GM21526 (cell line): ENCODE measurements around the gene LASP1NB.

ENCODE experiments used
- ATAC-seq: cut with Tn5 transposase; IDR thresholded peaks from one replicate; pipeline ENCODE4 v1.9.1; 2021; ENCODE audit warnings: moderate library complexity; ENCODE audit not compliant: unreplicated experiment, low FRiP score

Gene LASP1NB

DNA sequence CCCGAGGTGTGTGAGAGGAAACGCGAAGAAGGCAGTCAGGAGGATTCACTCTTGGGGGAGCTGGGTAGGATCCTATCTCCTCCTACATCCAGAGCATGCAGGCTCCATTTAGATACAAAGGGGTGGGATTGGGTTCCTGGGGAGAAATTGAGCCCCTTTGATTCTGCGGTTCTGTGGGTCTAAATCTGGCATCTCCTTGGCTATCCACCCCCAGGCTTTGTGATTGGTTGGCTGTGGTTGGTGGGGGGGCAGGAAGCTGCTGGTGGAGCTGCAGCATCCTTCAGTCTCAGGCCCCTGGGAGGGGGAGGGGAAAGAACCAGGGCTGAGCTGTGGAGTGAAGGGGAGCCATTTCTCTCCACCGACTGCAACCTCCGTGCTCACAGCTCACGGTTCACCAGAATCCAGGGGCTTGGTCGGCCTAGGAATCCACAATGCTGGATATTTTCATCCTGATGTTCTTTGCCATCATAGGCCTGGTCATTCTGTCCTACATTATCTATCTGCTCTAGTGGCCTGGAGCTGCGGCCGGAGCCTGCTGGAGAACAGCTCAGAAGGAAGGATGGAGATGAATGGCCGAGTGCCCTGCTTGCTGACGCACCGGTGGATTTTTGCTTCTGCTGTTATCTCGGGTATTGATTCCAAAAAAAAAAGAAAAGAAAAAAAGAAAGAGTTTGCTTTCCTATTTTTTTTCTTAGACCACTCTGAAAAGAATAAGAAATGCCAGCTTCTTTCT is at the start of gene LASP1NB:
Gene LASP1NB, plus strand, starts transcription at position 352 of the 733 bp plus-strand sequence.
- ATAC-seq: no peak

DNA sequence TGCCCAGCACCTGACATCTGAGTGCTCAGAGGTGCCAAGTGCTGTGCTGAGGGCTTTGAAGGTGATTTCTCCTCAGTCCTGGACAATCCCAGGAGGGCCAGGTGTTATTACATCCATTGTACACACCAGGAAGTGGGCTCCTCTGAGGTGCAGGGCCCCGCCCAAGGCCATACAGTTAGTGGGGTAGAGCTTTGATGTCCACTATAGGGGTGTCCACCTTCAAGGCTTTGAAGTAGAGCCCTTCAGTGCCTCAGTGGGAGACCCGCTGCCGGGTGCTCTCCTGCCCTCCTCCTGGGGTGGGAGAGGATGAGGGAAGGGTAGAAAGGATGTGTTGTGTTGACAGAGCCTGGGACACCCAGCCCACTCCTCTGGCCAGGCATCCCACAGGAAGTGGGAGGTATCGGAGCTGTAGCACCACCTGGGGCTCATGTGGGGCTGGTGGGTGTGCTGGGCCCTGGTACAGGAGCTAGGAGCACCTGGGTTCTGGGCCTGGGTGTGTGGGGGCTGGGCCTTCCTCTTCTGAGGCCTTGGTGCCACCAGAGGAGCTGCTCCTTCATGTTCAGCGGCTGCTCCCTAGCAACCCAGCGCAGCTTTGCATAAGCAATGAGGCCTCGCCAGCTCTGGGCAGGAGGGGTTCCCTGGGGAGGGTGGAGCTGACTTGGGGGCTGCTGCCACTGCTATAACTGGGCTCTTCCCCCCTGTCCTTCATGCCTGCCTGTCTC is 48.1 kb upstream of the LASP1NB start:
- no peak for ATAC-seq

DNA sequence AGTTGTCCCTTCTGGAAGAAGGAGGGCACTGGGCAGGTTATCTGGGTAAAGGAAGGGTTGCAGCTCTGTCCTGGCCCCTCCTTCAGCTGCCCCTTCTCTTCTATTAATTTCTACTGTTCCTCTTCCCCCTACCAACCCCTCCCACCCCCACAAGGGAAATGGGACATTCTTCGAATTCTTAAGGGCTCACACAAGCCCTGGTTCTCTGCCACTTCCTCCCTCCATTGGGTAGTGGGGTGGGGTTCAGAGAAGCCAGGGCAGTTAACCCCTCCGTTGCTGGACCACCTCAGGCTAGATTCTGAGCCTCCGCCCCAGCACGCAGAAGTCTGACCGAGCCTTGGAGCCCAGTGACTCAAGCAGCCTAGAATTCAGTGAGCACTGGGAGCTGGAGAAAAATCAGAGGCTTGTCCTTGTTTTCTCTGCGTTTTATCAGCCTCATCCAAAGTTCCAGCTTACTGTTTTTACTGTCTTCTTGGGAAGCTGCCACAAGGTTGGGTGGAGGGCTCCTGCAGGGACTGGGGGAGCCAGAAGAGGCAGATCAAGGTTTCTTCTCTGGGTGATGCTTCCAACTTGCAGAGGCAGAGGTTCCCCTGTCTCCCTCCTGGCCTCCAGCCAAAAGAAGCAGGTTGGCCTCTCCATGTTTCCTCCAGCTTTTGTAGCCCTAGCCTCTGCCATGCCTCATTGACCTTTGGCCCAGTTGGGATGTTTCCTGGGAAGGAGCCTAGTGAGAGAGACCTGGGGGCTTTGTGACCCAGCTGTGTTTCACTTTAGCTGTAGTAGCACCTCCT is 45.3 kb upstream of the LASP1NB start:
- no peak for ATAC-seq

DNA sequence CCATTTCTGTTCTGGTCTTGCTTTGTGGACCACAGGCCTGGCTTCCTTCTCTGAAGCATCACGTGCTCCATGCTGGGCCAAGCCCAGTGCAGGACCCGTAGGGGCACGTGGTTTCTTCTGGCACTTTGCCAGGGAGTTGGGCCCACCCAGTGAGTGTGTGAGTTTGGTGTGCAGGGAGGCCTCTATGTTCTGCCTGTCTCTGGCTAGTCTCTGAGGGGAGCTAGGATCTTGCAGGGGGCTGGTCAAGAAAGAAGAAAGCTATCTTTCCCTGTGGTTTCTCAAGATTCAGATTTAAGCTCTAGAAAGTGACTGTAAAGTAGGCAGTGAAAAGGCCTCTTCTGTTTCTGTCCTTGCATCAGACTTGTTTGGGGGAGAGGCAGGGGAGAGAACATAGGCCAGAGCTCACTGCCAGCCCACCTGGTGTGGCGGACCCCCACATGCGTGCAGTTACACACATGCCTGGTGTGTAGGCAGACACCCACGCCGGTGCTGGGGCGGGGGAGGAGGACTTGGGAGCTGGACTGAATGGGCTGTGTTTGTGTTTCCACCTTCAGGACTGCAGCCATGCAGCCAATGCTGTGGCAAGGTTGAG is 43.7 kb upstream of the LASP1NB start:
- ATAC-seq: no peak

DNA sequence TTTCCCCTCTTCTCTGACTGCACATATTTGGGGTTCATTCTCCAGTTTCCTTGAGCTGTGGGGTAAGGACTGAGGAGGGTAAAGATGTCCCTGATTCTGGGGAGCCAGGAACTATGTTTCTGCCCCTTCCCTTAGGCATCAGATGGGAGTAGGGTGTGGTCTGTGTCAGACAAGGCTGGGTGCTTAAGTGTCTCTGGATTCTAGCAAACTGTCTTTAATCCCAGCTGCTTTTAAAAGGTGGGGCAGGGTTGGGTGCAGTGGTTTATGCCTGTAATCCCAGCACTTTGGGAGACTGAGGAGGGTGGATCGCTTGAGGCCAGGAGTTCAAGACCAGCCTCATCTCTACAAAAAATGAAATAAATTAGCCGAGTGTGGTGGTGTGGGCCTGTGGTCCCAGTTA is 42.5 kb upstream of the LASP1NB start:
- ATAC-seq: no peak

DNA sequence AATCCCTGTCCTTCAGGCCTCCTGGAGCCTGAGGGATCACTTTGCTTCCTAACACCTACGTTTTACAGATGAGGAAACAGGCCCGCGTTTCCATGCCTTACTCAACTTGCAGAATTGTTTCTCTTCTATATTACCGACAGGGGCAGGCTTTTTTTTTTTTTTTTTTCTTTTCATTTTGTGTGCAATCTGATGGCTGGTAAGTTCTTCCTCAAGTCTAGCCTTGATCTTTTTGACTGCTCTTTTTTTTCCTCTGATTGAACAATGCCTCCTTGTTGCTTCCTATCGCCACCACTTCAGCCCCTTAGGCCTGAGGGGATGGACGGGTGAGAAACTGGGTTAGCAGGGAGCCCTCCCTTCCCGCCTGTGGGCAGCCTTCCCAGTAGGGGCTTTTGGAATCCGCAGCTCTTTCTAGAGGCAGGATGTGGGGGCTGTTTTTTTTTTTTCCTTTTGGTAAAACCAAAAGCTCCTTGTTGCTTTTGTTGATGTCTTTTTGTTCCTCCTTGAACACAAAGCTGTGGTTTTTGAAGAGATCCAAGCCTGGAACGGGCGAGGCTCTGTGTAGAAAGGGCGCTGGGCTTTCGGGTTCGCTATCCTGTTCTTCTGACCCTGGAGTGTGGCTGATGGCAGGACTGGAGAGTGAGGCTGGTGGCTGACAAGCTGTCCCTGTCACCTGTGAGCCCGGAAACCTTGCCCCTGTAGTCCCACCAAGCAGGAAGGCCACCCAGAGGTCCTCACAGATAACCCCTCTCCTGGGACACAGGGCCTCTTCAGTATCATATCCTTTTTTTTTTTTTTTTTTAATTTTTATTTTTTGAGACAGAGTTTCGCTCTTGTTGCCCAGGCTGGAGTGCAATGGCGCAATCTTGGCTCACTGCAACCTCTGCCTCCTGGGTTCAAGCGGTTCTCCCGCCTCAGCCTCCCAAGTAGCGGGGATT is 41.6 kb upstream of the LASP1NB start:
- no peak for ATAC-seq

DNA sequence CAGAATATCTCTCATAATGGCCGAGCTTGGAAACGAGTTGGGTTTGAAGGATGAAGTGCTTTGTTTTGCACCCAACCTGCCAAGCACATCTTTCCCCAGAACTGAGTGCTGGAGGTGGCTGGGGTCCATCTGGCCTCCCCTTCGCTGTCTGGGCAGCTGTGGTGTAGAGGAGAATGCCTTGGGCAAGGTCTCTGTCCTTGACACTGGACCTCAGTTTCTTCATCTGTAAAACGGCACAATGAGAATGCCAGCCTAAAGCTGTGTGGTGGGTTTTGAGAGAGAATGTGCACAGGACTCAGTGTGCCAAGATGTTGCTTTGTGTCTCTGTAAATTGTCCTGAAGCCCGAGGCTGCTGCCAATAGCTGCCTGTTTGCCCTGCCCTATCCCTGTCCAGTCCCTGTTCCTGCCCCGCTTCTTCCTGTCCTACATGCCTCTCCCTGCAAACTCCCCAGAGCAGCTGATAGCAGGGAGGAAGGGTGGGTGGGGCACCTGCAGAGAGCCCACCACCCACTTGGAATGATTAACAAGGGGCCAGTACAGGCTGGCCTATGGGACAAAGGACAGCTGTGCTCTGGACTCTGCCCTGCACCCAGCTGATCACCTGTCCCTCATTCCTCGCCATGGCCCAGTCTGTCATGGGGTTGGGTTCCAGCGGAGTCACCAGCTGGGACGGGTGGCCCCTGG is 40.2 kb upstream of the LASP1NB start:
- ATAC-seq: no peak

DNA sequence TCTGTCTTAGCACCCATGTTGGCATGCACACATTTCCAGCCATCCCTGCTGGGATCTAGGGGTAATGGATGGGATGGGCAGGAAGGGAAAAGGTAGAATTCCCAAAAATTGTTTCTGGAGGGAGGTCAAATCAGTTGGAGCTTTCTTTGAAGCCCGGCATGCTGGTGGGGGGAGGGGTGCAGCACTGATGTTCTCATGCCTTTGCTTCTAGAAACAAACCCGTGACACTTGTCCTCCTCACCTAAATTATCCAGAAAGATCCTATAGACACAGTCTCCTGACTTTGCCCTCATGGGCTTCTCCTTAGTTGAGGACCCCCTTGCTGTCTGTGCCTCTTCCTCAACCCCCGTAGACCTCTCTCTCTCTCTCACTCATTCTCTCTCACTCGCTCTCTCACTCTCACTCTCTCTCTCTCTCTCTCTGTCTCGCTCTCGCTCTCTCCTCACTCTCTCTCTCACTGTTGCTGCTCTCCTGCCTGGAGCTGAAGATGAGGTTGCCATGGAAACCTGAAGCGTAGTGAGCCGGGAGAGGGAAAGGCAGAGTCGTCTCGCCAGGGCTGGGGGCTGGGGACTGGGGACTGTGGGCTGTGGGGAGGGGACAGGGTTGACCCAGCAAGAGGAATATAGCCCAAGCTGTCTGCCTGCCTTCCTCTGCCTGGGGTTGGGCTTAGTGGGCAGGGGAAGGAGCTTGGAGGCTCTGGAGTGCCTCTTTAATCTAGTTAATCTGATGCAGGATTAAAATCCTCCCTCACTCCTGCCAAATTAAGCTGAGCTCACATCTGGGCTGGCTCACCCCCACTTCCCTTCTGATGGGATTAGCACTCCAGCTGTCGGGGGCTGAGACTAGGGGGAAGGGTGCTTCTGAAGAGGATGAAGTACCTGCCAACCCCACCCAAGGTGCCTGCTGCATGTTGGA is 39.4 kb upstream of the LASP1NB start:
- no peak for ATAC-seq

DNA sequence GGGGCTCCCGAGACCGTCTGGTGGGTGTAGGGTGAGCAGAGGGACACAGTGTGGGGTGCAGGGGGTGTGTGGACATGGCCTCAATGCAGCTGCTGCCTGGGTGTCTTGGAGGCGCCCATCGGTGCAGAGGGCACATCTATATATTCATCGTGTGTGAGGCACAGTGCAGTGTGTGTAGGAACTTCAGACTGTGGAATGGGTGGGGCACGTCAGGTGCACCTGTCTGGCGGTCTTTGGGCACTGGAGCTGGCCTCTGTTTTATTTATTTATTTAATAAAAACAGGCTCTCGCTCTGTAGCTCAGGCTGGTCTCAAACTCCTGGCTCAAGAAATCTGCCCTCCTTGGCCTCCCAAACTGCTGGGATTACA is 38.8 kb upstream of the LASP1NB start:
- no peak for ATAC-seq

DNA sequence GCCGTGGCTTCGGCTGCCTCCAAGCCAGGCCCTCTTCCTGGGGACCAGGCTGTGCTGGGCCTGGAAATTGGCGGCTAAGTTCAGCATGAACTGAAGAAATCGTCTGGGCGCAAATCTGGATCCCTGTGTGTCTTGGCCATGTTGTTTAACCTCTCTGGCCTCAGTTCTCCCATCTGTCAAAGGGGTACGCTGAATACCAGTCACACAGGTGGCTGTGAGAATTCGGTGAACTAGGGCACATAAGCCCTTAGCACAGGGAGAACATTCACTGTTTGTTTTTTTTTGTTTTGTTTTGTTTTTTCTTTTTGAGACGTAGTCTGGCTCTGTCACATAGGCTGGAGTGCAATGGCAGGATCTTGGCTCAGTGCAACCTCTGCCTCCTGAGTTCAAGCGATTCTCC is 36.6 kb upstream of the LASP1NB start:
- no peak for ATAC-seq

DNA sequence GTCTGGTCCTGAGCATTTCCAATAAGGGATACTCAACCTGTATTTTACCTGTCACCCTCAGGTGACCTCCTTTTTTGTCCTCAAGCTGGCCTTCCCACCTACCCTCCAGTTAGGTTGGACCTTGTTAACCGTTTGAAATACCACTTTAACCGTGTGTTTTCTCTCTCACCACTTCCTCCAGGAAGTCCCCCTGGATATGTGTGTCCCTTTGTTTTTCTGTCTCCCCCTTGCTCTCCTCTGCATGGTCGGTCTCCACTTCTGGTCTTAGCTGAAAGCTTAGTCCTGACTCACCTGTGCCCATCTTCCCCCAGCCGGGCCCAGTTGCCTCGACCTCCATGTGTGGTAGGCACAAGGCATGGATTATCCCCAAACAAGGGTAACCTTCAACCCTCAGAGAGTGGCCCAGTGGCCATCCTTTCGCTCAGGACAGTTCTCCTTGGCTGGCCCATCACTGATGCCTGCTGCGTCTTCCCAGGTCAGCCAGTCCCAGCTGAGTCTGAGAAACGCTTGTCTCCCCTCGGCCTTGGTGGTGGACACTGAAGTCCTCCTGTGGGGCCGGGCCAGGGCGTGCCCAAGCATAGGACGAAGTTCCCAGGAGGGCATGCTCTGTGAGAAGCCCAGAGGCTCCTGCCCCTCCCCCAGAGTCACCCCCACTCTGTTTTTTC is 35.5 kb upstream of the LASP1NB start:
- no peak for ATAC-seq

DNA sequence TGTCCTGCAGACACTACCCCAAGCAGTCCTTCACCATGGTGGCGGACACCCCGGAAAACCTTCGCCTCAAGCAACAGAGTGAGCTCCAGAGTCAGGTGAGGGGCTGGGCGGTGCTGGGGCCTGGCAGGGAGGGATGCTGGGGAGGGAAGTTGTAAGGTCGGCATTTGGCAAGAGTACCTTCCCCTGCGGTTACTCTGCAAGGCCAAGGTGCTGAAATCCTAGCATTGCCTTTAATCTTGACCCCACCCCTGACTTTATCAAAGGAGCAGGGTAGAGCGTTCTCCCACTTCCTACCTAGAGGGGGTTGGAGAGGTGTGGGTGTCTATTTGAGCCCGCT is 35.0 kb upstream of the LASP1NB start:
- no peak for ATAC-seq

DNA sequence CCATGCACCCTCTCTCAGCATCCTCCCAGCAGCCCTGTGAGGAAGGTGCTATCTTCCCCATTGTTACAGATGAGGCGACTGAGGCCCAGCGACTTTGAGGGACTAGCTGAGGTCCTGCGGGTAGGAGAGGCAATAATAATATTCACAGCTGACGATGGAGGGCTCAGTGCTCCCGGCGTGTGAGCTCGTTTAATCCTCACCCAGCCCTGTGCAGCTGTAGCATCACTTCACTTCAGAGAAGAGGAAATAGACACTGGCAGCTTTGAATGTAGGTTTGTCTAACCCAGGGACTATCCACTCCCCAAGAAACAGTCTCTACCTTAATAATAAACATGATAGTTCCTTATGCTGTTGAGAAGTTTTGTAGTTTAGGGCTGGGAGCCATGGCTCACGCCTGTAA is 34.0 kb upstream of the LASP1NB start:
- ATAC-seq: no peak

DNA sequence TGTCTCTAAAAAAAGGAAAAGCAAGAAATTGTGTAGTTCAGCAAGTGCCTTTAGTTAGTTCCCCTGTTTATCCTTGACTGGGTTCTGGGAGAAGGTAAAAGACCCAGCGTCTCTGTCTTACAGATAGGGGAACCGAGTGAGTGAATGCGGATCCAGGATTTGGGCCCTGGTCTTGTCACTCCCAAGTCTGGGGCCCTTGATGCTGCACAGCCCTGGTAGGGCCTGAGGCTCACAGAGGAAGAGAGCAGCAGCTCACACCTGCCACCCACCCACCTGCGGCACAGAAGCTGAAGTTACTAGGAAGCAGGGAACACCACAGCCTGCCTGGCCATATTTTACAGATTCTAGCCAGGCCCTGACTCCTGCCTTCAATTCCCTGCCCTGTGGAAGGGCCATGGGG is 33.3 kb upstream of the LASP1NB start:
- no peak for ATAC-seq

DNA sequence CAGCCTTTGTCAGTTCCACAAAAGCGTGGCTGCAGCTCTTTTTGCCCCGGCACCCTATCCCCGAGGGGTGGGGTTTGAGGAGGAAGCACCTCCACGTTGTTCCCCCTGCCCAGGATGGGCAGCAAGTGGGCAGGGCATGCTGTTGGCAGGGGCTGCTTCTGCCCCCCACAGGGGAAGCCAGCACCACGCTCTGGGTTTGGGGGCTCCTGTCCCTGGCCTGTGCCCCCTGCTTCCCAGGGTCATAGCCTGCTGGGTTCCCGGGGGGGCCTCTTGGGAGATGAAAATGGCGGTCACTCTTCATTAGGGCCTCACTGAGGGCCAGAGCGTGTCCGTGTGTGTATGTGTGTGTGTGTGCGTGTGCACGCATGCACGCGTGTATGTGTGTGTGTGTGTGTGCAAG is 32.8 kb upstream of the LASP1NB start:
- no peak for ATAC-seq

DNA sequence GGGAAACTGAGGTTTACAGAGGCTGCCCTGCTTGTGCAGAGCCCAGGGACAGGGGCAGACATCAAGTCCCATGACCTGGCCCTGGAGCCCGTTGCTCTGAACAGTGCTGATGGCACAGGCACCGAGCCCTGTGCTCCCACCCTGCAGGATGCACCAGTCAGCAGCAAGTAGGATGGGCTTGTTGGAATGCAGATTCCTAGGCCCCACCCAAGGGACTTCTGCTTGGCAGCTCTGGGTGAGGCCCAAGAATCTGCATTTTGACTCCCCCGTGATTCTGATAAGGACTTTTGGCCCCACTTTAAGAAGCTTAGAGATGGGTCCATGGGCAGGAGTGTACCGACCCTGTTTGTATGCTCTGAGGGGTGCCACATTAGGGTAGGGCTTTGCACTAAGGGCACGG is 32.3 kb upstream of the LASP1NB start:
- ATAC-seq: no peak

DNA sequence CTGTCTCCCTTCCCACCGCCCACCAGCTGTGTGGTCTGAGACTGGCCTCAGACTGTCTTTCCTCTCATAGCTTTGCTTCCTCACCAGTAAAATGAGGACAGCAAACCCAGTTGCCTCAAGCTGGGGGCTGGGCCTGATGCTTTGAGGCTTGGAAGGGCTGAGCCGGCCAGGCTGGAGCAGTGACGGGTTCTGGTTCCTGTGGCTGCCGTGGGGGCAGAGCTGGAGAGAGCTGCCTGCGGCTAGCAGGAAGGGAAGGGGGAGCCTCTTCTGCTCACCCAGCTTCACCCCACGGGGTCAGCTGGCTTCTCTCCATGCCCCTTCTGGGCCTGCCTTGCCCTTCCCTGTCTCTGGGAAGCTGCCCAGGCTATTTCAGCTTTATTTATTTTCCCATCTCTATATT is 31.8 kb upstream of the LASP1NB start:
- ATAC-seq: no peak

DNA sequence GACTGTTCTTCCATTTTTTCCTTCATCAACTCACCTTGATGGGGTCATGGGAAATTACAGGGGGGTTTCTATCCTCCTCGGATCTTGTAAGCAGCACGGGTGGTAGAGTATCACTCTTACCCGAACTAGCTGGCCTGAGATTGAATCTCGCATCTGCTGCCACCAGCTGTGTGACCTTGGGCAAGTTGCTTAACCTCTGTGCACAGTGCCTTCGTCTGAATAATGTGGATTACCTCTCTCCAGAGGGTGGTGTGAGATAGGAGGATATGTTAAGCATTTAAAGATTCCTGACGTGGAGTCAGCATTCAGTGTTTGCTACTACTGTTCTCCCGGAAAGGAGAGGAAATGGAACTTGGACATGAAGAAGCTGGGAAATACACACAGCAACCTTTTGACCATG is 31.1 kb upstream of the LASP1NB start:
- ATAC-seq: no peak
